Gastrocnemius medialis (tissue), 4 donors: ENCODE measurements around the gene LRTM1. TPM values are rescaled to one million over a fixed set of nuclear protein-coding genes. Genes with fewer than 3 reads are reported as not detected.

Experiments
- ATAC-seq, 2 donors: fragments of 150-250 bp; one replicate each; pipeline ENCODE4 v1.9.1; 2016
- DNase-seq, 2 donors: peaks; one replicate each; pipeline ENCODE4 v3.0.0-alpha.2; 2019
- H3K27ac ChIP-seq, 4 donors: fragments of 200-600 bp; sonication (generic); 1 replicate in 1 of 4; 2 replicates in 3 of 4; pipeline ENCODE4 v1.5.1; 2016 to 2018; ENCODE audit warnings: mild to moderate bottlenecking in 2 of 4, moderate library complexity in 1 of 4
- H3K27me3 ChIP-seq, 3 donors: fragments of 200-600 bp; sonication (generic) in 2 of 3; 1 replicate in 1 of 3; 2 replicates in 2 of 3; pipeline versions ENCODE4 v1.5.1 to v1.6.0; 2016 to 2019; ENCODE audit warnings: mild to moderate bottlenecking in 1 of 3, moderate library complexity in 1 of 3
- H3K36me3 ChIP-seq, 2 donors: fragments of 200-600 bp; sonication (generic) in 1 of 2; one replicate each; pipeline ENCODE4 v1.5.1; 2017 to 2018
- H3K4me1 ChIP-seq, 2 donors: fragments of 200-600 bp; sonication (generic) in 1 of 2; one replicate each; pipeline ENCODE4 v1.5.1; 2016 to 2017; ENCODE audit warnings: mild to moderate bottlenecking in 2 of 2
- H3K4me3 ChIP-seq, 4 donors: fragments of 200-600 bp; sonication (generic) in 3 of 4; 1 replicate in 1 of 4; 2 replicates in 3 of 4; pipeline ENCODE4 v1.5.1; 2016 to 2019; ENCODE audit warnings: mild to moderate bottlenecking in 2 of 4
- H3K9me3 ChIP-seq, 3 donors: fragments of 200-600 bp; sonication (generic) in 2 of 3; 1 replicate in 1 of 3; 2 replicates in 2 of 3; pipeline ENCODE4 v1.5.1; 2016 to 2019
- CTCF ChIP-seq, 5 experiments: fragments of 450-650 bp in 3 of 5; fragments of 200-600 bp in 2 of 5; sonication (generic) in 2 of 5; IDR thresholded peaks in 4 of 5; conservative IDR thresholded peaks in 1 of 5; 1 replicate in 4 of 5; 2 replicates in 1 of 5; pipeline ENCODE4 v1.5.1; 2016 to 2019; ENCODE audit warnings: antibody characterized with exemption in 5 of 5, mild to moderate bottlenecking in 3 of 5, moderate library complexity in 3 of 5
- POLR2A ChIP-seq, 2 donors: fragments of 450-650 bp; IDR thresholded peaks; one replicate each; pipeline ENCODE4 v1.6.1; 2017; ENCODE audit warnings: antibody characterized with exemption in 2 of 2, mild to moderate bottlenecking in 2 of 2, moderate library complexity in 2 of 2
- in situ Hi-C, 4 donors: fragments of 200-750 bp; cut with MboI; loops; one replicate each; pipeline versions ENCODE4 v1.15.0 to v1.8.0; 2017; ENCODE audit warnings: low sequenced_read_pairs in 4 of 4
- intact Hi-C: fragments of 100-400 bp; cut with DNase I; formaldehyde crosslinking; loops from one replicate; pipeline ENCODE4 v1.15.1; 2023; ENCODE audit warnings: low total_unique reads
- total RNA-seq, 4 donors: library from RNA; depleted of rRNA; stranded (reverse); fragments of >200 nt; gene quantifications; one replicate each; pipeline versions ENCODE4 v1.1.0 to v1.2.3, GENCODE V29; 2016

Gene LRTM1
- total RNA-seq, 4 donors from 2014 or later = not detected

- H3K27me3 ChIP-seq = no peaks in the 10 kb centered on the region
- H3K27ac ChIP-seq = no peak overlapping the region
- H3K4me3 ChIP-seq = no peak overlapping the region
- ATAC-seq (no peak), DNase-seq (no peak)
- no peaks in the 10 kb centered on the region for H3K36me3 ChIP-seq
- in situ Hi-C loops (no loop called here), intact Hi-C loops (no loop called here)
- no peaks in the 10 kb centered on the region for H3K9me3 ChIP-seq
- no peaks in the 10 kb centered on the region for H3K4me1 ChIP-seq
- no peak for TF ChIP-seq CTCF (IDR thresholded peaks at IDR 0.05 in 4 of 5, conservative IDR thresholded peaks at IDR 0.05 in 1 of 5)
- no peak for TF ChIP-seq POLR2A (IDR thresholded peaks at IDR 0.05)
Measured at GRCh38 chr3:54917174-54917573, 10.7 kb downstream of the LRTM1 start.

- TF ChIP-seq CTCF (IDR thresholded peaks at IDR 0.05 in 4 of 5, conservative IDR thresholded peaks at IDR 0.05 in 1 of 5) = no peak
- TF ChIP-seq POLR2A (IDR thresholded peaks at IDR 0.05) = no peak
- H3K36me3 ChIP-seq = no peaks in the 10 kb centered on the region
- H3K4me3 ChIP-seq = no peak overlapping the region
- no peak overlapping the region for H3K27ac ChIP-seq
- no peaks in the 10 kb centered on the region for H3K9me3 ChIP-seq
- H3K27me3 ChIP-seq = no peaks in the 10 kb centered on the region
- DNase-seq (no peak), ATAC-seq (no peak)
- intact Hi-C loops = no loop called here
- no peaks in the 10 kb centered on the region for H3K4me1 ChIP-seq
- in situ Hi-C loops = no loop called here
Measured at GRCh38 chr3:54916732-54917131, 11.1 kb downstream of the LRTM1 start.

- in situ Hi-C loops = no loop called here
- Histone ChIP-seq H3K27me3 (no peaks in the 10 kb centered on the region), H3K4me1 (no peaks in the 10 kb centered on the region), H3K4me3 (no peak overlapping the region), H3K27ac (no peak overlapping the region), H3K36me3 (no peaks in the 10 kb centered on the region), H3K9me3 (no peaks in the 10 kb centered on the region)
- intact Hi-C loops = no loop called here
- ATAC-seq (no peak), DNase-seq (no peak)
- no peak for TF ChIP-seq CTCF (IDR thresholded peaks at IDR 0.05 in 4 of 5, conservative IDR thresholded peaks at IDR 0.05 in 1 of 5)
- no peak for TF ChIP-seq POLR2A (IDR thresholded peaks at IDR 0.05)
Measured at GRCh38 chr3:54915976-54916375, 11.9 kb downstream of the LRTM1 start.

- no peak for ATAC-seq
- no peak overlapping the region for H3K27ac ChIP-seq
Measured at GRCh38 chr3:54915181-54915580, 12.7 kb downstream of the LRTM1 start.

More at GRCh38 chr3:54915181-54915580, 12.7 kb downstream of the LRTM1 start:
- H3K36me3 ChIP-seq = no peaks in the 10 kb centered on the region
- no peak for TF ChIP-seq POLR2A (IDR thresholded peaks at IDR 0.05)
- no peak for TF ChIP-seq CTCF (IDR thresholded peaks at IDR 0.05 in 4 of 5, conservative IDR thresholded peaks at IDR 0.05 in 1 of 5)
- in situ Hi-C loops = no loop called here
- DNase-seq = no peak
- H3K27me3 ChIP-seq = no peaks in the 10 kb centered on the region
- intact Hi-C loops = no loop called here
- H3K9me3 ChIP-seq = no peaks in the 10 kb centered on the region
- H3K4me3 ChIP-seq = no peak overlapping the region
- H3K4me1 ChIP-seq = no peaks in the 10 kb centered on the region
